Measurements from ENCODE around the gene GLRA2.
A peak's percentile ranks its signal among the peaks of the same experiment; 100 is the strongest.
"Not testable (repeated sequence)": the region's sequence is repeated elsewhere in the genome, so short reads cannot be mapped to it uniquely, and the experiment has no call there.

Gene GLRA2

GRCh38 chrX:14594521-14594920, 65.2 kb downstream of the GLRA2 start:
- no peak for DNase-seq

- no peak for DNase-seq
Observed at GRCh38 chrX:14598330-14598729, 69.0 kb downstream of the GLRA2 start.

GRCh38 chrX:14607446-14607985, 78.2 kb downstream of the GLRA2 start:
- no peak for DNase-seq

- DNase-seq, result not testable (repeated sequence)
Observed at GRCh38 chrX:14612450-14612849, 83.1 kb downstream of the GLRA2 start.

- no peak for DNase-seq
Observed at GRCh38 chrX:14616301-14616700, 87.0 kb downstream of the GLRA2 start.

GRCh38 chrX:14616836-14617235, 87.5 kb downstream of the GLRA2 start:
- no peak for DNase-seq

GRCh38 chrX:14618177-14618965, 89.0 kb downstream of the GLRA2 start:
- no peak for DNase-seq

GRCh38 chrX:14630733-14631132, 101.4 kb downstream of the GLRA2 start:
- DNase-seq, result no peak

GRCh38 chrX:14641681-14642655, 112.6 kb downstream of the GLRA2 start:
- DNase-seq, result no peak

GRCh38 chrX:14660970-14661369, 131.6 kb downstream of the GLRA2 start:
- DNase-seq, result no peak

GRCh38 chrX:14670819-14671218, 141.5 kb downstream of the GLRA2 start:
- no peak for DNase-seq

GRCh38 chrX:14672611-14673172, 143.4 kb downstream of the GLRA2 start:
- DNase-seq, result no peak

GRCh38 chrX:14673236-14673635, 143.9 kb downstream of the GLRA2 start:
- no peak for DNase-seq

- DNase-seq, result peak; percentile 10
Observed at GRCh38 chrX:14673764-14674163, 144.4 kb downstream of the GLRA2 start.

GRCh38 chrX:14675500-14675899, 146.2 kb downstream of the GLRA2 start:
- no peak for DNase-seq

- DNase-seq, result no peak
Observed at GRCh38 chrX:14676431-14676830, 147.1 kb downstream of the GLRA2 start.

- DNase-seq, result not testable (repeated sequence)
Observed at GRCh38 chrX:14688331-14688730, 159.0 kb downstream of the GLRA2 start.

GRCh38 chrX:14690553-14690952, 161.2 kb downstream of the GLRA2 start:
- no peak for DNase-seq

GRCh38 chrX:14694611-14695010, 165.3 kb downstream of the GLRA2 start:
- DNase-seq, result no peak

- DNase-seq, result no peak
Observed at GRCh38 chrX:14697451-14697850, 168.1 kb downstream of the GLRA2 start.

- DNase-seq, result no peak
Observed at GRCh38 chrX:14698790-14699189, 169.5 kb downstream of the GLRA2 start.

- no peak for DNase-seq
Observed at GRCh38 chrX:14700982-14701381, 171.6 kb downstream of the GLRA2 start.

- DNase-seq, result no peak
Observed at GRCh38 chrX:14702145-14702544, 172.8 kb downstream of the GLRA2 start.

Measured in NK-92 treated with Interleukin-12 subunit alpha and Interleukin-12 subunit beta, amount 100 ng/mL, for 24 hours (cell line).